Dendritic cell treated with granulocyte-macrophage colony-stimulating factor and Interleukin-4, amounts not matched to agents 40 ng/mL and 50 ng/mL, for 4 days (primary cell): ENCODE measurements around the gene DYNC1LI2.
A peak's percentile ranks its signal among the peaks of the same experiment; 100 is the strongest.
"Not testable (repeated sequence)": the region's sequence is repeated elsewhere in the genome, so short reads cannot be mapped to it uniquely, and the experiment has no call there.

Source experiments
- H3K27ac Mint-ChIP-seq: one replicate; pipeline ENCODE4 v1.8.0; 2022; ENCODE audit warnings: mild to moderate bottlenecking, mixed read lengths
- H3K27me3 Mint-ChIP-seq: one replicate; pipeline ENCODE4 v1.8.0; 2022; ENCODE audit warnings: mild to moderate bottlenecking, mixed read lengths
- H3K36me3 Mint-ChIP-seq: one replicate; pipeline ENCODE4 v1.8.0; 2022; ENCODE audit warnings: low read depth, mixed read lengths
- H3K4me1 Mint-ChIP-seq: one replicate; pipeline ENCODE4 v1.8.0; 2022; ENCODE audit warnings: low read depth, mixed read lengths
- H3K4me3 Mint-ChIP-seq: one replicate; pipeline ENCODE4 v1.8.0; 2022; ENCODE audit warnings: mild to moderate bottlenecking, moderate library complexity, mixed read lengths
- H3K9me3 Mint-ChIP-seq: one replicate; pipeline ENCODE4 v1.8.0; 2022; ENCODE audit warnings: mixed read lengths
- intact Hi-C: fragments of 100-400 bp; cut with micrococcal nuclease; formaldehyde crosslinking; loops from one replicate; pipeline ENCODE4 v1.15.0; 2022

DYNC1LI2 gene

DNA sequence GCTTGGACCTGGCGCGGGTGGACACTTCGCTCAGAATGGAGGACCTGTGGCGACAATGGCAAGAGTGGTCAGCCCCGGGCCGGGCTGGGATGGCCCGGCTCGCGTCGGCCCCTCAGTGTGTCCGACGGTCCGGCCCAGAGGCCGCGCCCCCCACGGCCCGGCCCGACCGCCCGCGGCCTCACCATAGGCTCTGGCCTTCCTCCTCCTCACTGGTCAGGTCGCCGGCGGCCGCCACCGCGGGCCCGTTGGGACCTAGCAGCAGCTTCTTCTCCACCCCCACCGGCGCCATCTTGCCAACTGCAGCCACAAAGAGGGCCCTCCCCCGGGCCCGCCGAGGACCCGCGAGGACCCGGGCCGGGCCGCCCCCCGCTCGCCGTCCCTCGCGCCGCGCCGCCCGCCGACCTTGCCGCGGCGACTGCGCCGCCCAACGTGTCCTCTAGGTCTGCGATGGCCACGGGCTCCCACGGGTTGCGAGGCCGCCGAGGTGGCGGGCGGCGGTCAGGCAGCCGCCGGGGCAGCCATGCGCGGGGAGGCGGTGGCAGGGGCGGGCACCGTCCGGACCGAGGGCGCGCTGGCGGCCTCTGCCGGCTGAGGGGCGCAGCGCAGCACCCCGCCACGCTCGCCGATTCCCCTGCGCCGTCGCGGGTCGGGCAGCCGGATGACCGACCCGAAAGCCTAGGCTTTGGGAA lies at the start of gene DYNC1LI2:
Gene DYNC1LI2 (minus strand): TSS at position 307 of the 689 bp plus-strand sequence. CDS start 18 bp downstream, at position 289.
- Mint-ChIP-seq H3K36me3 (peaks cover 48% of the 10 kb centered on the region), H3K9me3 (no peaks in the 10 kb centered on the region), H3K4me3 (peak within 1 kb of the TSS; percentile 90), H3K27ac (peak within 1 kb of the TSS; percentile 81), H3K4me1 (peaks cover 42% of the 10 kb centered on the region), H3K27me3 (peaks cover 14% of the 10 kb centered on the region)
- intact Hi-C loops = loop anchor here (1.0 kb wide), 1 partner anchor 23 kb away; no protein-coding TSS in a partner anchor

DNA sequence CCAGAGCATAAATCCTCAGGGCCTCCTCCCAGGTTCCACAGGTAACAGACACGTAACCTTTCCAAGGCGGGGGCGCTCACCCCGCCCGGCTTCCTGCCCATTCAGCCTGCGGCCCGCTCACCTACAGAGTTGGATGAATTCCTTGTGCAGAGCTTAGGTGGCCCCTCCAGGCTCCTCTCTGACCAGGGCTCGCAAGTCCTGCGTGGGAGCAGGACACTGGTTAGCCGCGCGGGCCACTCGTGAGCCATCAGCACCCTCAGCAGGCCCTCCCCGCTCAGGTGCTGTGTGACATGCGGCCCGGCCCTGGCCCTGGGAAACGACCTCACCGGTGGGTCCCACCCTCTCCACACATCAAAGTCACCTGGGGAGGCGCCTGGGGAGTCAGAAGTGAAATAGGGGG lies 49.4 kb upstream of the DYNC1LI2 start:
- H3K9me3 Mint-ChIP-seq = no peaks in the 10 kb centered on the region

DNA sequence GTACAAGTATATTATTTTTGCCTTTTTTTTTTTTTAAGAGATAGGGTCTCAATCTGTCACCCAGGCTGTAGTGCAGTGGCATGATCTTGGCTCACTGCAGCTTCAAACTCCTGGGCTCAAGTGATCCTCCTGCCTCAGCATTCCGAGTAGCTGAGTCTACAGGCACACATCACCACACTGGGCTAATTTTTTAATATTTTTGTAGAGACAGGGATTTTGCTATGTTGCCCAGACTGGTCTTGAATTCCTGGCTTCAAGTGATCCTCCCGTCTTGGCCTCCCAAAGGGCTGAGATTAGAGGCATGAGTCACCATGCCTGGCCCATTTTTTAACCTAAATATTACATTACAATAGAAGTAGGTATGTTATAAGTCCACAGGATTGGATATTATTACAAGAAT lies 46.8 kb upstream of the DYNC1LI2 start:
- no peaks in the 10 kb centered on the region for H3K9me3 Mint-ChIP-seq
- no peak overlapping the region for H3K27ac Mint-ChIP-seq
- H3K4me3 Mint-ChIP-seq = no peak overlapping the region
- H3K4me1 Mint-ChIP-seq = no peaks in the 10 kb centered on the region
- peaks cover 10% of the 10 kb centered on the region for H3K36me3 Mint-ChIP-seq
- no peaks in the 10 kb centered on the region for H3K27me3 Mint-ChIP-seq
- intact Hi-C loops = no loop called here

More for the DNA sequence above, 49.4 kb upstream of the DYNC1LI2 start:
- intact Hi-C loops = no loop called here
- peaks cover 36% of the 10 kb centered on the region for H3K36me3 Mint-ChIP-seq
- no peaks in the 10 kb centered on the region for H3K4me1 Mint-ChIP-seq
- H3K27me3 Mint-ChIP-seq = no peaks in the 10 kb centered on the region
- no peak overlapping the region for H3K4me3 Mint-ChIP-seq
- no peak overlapping the region for H3K27ac Mint-ChIP-seq

DNA sequence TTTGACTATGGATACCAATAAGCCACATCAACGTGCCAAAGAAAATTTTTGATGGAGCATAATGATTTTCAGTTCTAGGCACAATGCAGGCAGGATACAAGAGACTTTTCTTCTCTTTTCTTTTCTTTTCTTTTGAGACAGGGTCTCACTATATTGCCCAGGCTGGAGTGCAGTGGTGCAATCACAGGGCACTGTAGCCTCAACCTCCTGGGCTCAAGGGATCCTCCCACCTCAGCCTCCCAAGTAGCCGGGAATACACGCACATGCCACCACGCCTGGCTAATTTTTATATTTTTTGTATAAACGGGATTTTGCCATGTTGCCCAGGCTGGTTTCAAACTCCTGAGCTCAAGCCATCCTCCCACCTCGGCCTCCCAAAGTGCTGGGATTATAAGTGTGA lies 42.6 kb upstream of the DYNC1LI2 start:
- intact Hi-C loops, H3K27ac Mint-ChIP-seq, H3K4me1 Mint-ChIP-seq, H3K36me3 Mint-ChIP-seq, H3K9me3 Mint-ChIP-seq, H3K27me3 Mint-ChIP-seq, H3K4me3 Mint-ChIP-seq: not testable (repeated sequence)

DNA sequence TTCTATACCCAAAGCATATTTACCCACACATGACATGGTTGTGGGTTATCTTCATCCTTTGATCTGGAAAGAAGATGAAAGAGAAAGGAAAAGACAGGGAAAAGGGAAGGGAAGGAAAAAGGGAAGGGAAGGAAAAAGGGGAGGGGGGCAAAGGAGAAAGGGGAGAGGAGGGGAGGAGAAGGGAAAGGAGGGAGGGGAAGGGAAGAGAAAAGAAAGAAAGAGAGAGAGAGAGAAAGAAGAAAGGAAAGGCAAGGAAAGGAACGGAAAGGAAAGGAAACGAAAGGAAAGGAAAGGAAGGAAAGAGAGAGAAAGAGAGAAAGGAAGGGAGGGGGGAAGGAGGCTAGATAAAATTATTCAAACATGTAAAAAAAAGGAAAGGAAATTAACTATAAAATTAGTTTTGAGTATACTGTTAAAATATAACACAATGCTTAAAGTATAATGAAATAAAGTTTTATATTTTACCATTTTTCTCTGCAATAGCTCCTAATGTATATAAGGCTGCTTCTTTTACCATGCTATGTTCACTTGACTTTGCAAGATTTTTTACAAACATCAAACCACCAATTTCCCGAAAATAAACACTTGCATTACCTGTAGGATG lies 38.8 kb upstream of the DYNC1LI2 start:
- Mint-ChIP-seq H3K4me1 (no peaks in the 10 kb centered on the region), H3K27me3 (peaks cover 6% of the 10 kb centered on the region), H3K27ac (no peak overlapping the region), H3K36me3 (no peaks in the 10 kb centered on the region), H3K4me3 (no peak overlapping the region), H3K9me3 (no peaks in the 10 kb centered on the region)
- intact Hi-C loops = no loop called here

DNA sequence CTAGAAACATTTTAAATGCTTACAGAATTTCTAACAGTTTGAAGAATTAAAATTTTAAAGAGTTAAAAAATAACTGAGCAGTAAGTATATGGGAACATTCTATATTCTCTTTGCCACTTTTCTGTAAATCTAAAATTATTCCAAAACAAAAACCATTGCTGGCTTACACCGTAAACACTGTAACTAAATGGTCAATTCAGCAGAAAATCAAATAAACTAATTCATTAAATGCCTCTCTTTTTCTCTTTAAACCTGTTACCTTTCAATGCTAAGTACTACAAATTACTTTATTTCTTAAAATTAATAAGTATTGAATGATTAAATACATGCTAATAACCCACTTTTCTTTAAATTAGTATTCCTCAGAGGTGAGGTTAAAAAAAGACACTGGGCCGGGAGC lies 36.0 kb upstream of the DYNC1LI2 start:
- Mint-ChIP-seq H3K36me3 (no peaks in the 10 kb centered on the region), H3K4me1 (no peaks in the 10 kb centered on the region), H3K27me3 (peaks cover 6% of the 10 kb centered on the region), H3K9me3 (no peaks in the 10 kb centered on the region), H3K27ac (no peak overlapping the region), H3K4me3 (no peak overlapping the region)
- intact Hi-C loops = no loop called here

DNA sequence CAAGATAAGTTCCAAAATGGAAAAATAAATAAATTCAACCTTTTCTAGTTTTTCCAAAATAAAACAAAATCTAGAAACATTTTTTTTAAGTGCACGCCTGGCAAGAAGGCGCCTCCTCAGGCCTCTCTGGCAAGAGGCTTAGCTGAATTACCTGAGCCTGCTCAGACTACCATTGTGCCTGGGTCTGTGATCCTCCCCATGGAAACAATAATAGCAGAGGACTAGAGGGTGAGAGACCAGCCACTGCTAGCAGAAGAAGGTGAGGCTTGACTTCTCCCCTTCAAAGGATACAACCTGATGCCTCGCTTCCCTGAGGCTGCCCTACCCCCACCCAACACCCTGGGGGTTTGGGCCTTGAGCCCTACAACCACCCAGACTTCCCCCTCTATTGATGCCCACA lies 35.1 kb upstream of the DYNC1LI2 start:
- H3K36me3 Mint-ChIP-seq = no peaks in the 10 kb centered on the region
- no peaks in the 10 kb centered on the region for H3K9me3 Mint-ChIP-seq
- H3K27ac Mint-ChIP-seq = no peak overlapping the region
- peaks cover 6% of the 10 kb centered on the region for H3K27me3 Mint-ChIP-seq
- intact Hi-C loops = no loop called here
- no peaks in the 10 kb centered on the region for H3K4me1 Mint-ChIP-seq
- no peak overlapping the region for H3K4me3 Mint-ChIP-seq

DNA sequence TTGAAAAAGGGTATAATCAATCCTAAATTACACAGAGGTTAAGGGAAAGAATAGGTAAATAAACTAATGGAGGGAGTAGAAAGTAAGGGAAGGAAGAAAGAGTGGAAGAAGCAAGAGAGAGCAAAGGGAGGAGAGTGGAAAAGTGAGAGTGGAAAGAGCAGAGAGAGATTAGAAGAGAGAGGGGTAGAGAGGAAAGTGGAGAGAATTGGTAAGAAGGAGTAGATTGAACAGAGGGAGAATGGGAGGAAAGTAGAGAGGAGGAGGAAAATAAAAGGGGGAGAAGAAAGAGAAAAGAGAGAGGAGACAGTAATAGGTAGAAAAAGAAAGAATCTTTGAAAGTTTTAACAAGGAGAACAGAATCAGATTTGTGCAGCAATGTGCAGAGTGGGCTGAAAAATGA lies 25.0 kb upstream of the DYNC1LI2 start:
- Mint-ChIP-seq H3K36me3 (no peaks in the 10 kb centered on the region), H3K9me3 (no peaks in the 10 kb centered on the region), H3K27me3 (no peaks in the 10 kb centered on the region), H3K4me1 (no peaks in the 10 kb centered on the region), H3K4me3 (no peak overlapping the region), H3K27ac (no peak overlapping the region)
- intact Hi-C loops = no loop called here

DNA sequence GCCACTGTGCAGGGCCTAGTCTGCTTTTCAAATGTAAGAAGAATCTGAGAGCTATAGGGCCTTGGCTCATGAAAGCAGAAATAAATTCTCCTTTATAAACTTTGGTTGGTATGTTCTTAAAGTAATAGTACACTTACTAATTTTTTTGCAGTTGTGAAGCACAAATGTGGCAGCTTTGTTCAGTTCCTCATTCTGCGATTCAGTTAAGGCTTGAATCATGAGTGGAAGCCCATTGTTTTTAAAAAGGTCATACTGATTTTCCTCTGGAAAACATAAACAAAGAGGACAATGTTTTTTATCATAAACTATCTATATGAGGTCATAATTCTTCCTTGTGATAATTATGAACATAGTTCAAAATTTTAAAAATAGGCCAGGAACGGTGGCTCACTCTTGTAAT lies 23.6 kb upstream of the DYNC1LI2 start:
- intact Hi-C loops = no loop called here
- Mint-ChIP-seq H3K4me3 (no peak overlapping the region), H3K27me3 (no peaks in the 10 kb centered on the region), H3K9me3 (no peaks in the 10 kb centered on the region), H3K27ac (no peak overlapping the region), H3K4me1 (no peaks in the 10 kb centered on the region), H3K36me3 (no peaks in the 10 kb centered on the region)

DNA sequence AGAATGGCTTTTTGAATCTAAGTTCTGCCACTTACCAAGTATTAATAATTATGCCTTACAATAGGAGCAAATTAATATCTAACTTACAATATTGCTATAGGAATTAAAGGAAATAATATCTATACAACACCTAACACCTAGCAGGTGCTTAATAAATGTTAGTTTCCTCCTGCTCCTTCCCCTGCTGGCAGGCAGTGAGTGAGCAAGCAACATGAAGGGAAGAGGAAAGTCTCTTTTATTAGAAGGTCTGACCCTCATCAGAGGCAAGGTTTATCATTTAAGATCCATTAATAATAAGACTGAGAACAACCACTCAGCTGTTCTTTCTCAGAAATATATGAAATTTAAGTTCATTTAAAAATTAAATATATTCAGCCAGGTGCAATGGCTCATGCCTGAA lies 6.7 kb upstream of the DYNC1LI2 start:
- Mint-ChIP-seq H3K4me3 (no peak overlapping the region), H3K36me3 (no peaks in the 10 kb centered on the region), H3K4me1 (no peaks in the 10 kb centered on the region), H3K9me3 (no peaks in the 10 kb centered on the region), H3K27me3 (peaks cover 13% of the 10 kb centered on the region), H3K27ac (no peak overlapping the region)
- intact Hi-C loops = no loop called here

DNA sequence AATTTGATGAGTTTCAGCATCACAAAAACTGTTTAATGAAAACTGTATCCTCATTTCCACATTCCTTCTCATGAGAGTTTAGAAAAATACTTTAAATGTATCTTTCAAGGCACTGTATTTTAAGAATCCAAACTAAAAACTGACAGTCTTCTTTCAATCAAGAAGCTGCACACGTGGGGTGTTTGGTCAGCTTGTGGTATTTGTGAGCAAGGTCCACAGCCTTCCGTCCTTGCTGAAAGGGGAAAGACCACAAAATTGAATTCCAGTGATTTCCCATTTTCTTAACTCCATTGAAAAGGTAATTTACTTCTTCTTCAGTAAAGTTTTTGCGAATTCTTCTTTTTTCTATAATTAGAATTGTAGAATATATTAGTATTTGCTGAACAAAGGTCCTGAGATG lies 3.4 kb upstream of the DYNC1LI2 start:
- Mint-ChIP-seq H3K27ac (no peak overlapping the region), H3K9me3 (no peaks in the 10 kb centered on the region), H3K27me3 (peaks cover 19% of the 10 kb centered on the region), H3K4me1 (peaks cover 19% of the 10 kb centered on the region), H3K36me3 (peaks cover 18% of the 10 kb centered on the region), H3K4me3 (no peak overlapping the region)
- intact Hi-C loops = no loop called here

DNA sequence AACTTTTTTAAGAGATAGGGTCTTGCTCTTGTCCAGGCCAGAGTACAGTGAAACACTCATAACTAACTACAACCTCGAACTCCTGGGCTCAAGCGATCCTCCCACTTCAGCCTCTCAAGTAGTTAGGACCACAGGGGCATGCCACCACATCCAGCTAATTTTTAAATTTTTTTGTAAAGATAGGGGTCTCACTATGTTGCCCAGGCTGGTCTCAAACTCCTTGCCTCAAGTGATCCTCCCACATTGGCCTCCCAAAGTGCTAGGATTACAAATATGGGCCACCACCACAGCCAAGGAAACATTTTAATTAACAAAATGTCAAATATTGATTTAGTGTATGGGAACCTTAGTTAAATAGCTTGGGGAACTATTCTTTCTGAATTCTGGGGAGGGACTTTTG lies 2.8 kb upstream of the DYNC1LI2 start:
- peaks cover 25% of the 10 kb centered on the region for H3K36me3 Mint-ChIP-seq
- H3K27me3 Mint-ChIP-seq = peaks cover 16% of the 10 kb centered on the region
- H3K27ac Mint-ChIP-seq = no peak overlapping the region
- intact Hi-C loops = no loop called here
- peaks cover 25% of the 10 kb centered on the region for H3K4me1 Mint-ChIP-seq
- no peaks in the 10 kb centered on the region for H3K9me3 Mint-ChIP-seq
- no peak overlapping the region for H3K4me3 Mint-ChIP-seq

DNA sequence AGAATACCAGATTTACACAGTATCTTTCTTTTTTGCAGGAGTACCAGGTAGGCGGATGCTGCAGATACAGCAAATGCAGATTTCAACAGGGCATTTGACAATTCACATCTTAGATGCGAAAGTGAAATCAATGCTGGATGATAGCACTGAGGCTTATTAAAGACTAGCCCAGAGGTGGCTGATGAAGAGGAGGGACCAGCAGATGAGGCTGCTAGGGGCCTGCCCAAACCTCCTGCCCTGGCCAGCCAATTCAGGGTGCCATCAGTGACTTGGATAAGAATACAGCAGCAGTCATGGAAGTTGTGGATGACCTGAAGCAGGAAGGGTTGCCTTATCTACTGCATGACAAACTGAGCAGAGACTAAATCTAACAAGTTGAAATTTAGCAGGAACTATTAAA lies 1.5 kb upstream of the DYNC1LI2 start:
- Mint-ChIP-seq H3K27ac (no peak overlapping the region), H3K36me3 (peaks cover 37% of the 10 kb centered on the region), H3K9me3 (no peaks in the 10 kb centered on the region)

DNA sequence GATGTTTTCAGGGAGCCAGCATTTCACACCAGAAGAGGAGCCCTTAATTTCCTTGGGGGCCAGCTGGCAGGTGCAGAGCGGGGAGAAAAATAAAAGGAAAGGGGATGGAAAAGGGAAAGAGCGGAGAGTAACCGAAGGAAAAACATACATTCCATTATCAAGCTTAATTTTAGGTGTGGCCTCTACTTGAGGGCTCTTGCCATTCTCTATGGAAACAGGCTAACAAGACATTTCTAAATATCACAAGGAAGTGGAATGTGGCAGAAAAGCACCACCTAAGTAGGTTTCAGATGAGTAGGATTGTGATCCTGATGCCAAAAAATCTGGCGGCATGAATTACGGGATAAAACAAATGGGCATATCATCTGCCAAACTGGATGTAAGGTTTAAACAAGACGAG lies 970 bp upstream of the DYNC1LI2 start:
- peak overlapping the region; percentile 81 for H3K27ac Mint-ChIP-seq
- H3K4me1 Mint-ChIP-seq = peaks cover 34% of the 10 kb centered on the region
- intact Hi-C loops = no loop called here
- peaks cover 14% of the 10 kb centered on the region for H3K27me3 Mint-ChIP-seq
- H3K4me3 Mint-ChIP-seq = no peak overlapping the region
- H3K36me3 Mint-ChIP-seq = peaks cover 43% of the 10 kb centered on the region
- no peaks in the 10 kb centered on the region for H3K9me3 Mint-ChIP-seq

More for the DNA sequence above, 1.5 kb upstream of the DYNC1LI2 start:
- intact Hi-C loops = no loop called here
- peaks cover 14% of the 10 kb centered on the region for H3K27me3 Mint-ChIP-seq
- H3K4me1 Mint-ChIP-seq = peaks cover 34% of the 10 kb centered on the region
- H3K4me3 Mint-ChIP-seq = no peak overlapping the region

DNA sequence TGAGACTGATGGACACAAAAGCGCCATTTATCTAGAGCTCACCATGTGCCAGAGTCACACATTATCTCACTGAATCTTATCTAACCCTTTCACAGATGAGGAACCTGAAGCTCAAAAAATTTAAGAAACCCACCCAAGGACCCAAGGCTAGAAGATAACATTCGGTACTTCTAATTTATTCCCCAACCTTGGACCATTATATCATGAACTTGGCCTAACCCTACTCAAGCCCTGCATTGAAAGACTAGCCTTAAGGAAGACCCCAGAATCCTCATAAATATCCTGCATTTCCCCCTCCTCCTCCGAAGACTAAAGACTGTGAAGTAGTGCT lies 548 bp upstream of the DYNC1LI2 start:
- peak overlapping the region; percentile 90 for H3K4me3 Mint-ChIP-seq
- H3K36me3 Mint-ChIP-seq = peaks cover 47% of the 10 kb centered on the region
- H3K27ac Mint-ChIP-seq = peak overlapping the region; percentile 81
- H3K4me1 Mint-ChIP-seq = peaks cover 38% of the 10 kb centered on the region
- intact Hi-C loops = loop anchor here (1.0 kb wide), 1 partner anchor 24 kb away; no protein-coding TSS in a partner anchor
- H3K9me3 Mint-ChIP-seq = no peaks in the 10 kb centered on the region
- H3K27me3 Mint-ChIP-seq = peaks cover 14% of the 10 kb centered on the region
